ENCODE measurements around the gene ESPN.

DNA sequence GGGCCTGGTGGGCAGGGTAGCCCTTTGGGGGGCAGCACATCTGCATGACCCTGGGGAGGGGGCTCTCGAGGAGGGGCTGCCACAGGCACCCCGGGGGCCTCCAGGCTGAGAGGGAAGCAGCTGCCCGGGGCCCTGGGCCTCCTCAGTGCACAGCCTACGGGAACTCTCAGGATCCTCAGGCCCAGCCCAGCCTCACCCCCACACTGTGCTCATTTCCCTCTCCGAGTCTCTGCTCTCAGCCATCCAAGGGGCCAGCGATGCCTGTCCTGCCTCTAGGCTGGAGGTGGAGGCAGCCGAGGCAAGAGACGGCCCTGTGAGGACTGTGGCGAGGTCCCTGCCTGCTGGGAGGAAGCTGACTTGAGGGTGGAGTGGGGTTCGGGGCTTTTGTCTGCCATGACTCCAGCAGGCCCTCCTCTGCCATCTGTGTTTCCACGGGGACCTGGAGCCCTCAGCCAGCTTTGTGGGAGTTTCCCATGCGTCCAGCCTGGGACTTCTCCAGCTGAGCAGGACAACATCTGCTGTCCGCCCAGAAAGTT lies 74.1 kb downstream of the ESPN start:
- no peak for TF ChIP-seq EP300 (IDR thresholded peaks at IDR 0.05; ENCODE audit: borderline replicate concordance in 1 of 2, control insufficient read depth in 1 of 2, low read depth in 2 of 2, low read length in 2 of 2)
- TF ChIP-seq EZH2 (IDR thresholded peaks at IDR 0.05; ENCODE audit: borderline replicate concordance, control insufficient read depth, low read depth, low read length) = no peak
- no peak for TF ChIP-seq MTA2 (IDR thresholded peaks at IDR 0.05; ENCODE audit: low read depth)
- TF ChIP-seq, protein P1, sequence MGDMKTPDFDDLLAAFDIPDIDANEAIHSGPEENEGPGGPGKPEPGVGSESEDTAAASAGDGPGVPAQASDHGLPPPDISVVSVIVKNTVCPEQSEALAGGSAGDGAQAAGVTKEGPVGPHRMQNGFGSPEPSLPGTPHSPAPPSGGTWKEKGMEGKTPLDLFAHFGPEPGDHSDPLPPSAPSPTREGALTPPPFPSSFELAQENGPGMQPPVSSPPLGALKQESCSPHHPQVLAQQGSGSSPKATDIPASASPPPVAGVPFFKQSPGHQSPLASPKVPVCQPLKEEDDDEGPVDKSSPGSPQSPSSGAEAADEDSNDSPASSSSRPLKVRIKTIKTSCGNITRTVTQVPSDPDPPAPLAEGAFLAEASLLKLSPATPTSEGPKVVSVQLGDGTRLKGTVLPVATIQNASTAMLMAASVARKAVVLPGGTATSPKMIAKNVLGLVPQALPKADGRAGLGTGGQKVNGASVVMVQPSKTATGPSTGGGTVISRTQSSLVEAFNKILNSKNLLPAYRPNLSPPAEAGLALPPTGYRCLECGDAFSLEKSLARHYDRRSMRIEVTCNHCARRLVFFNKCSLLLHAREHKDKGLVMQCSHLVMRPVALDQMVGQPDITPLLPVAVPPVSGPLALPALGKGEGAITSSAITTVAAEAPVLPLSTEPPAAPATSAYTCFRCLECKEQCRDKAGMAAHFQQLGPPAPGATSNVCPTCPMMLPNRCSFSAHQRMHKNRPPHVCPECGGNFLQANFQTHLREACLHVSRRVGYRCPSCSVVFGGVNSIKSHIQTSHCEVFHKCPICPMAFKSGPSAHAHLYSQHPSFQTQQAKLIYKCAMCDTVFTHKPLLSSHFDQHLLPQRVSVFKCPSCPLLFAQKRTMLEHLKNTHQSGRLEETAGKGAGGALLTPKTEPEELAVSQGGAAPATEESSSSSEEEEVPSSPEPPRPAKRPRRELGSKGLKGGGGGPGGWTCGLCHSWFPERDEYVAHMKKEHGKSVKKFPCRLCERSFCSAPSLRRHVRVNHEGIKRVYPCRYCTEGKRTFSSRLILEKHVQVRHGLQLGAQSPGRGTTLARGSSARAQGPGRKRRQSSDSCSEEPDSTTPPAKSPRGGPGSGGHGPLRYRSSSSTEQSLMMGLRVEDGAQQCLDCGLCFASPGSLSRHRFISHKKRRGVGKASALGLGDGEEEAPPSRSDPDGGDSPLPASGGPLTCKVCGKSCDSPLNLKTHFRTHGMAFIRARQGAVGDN (IDR thresholded peaks at IDR 0.05) = no peak
- no peak for TF ChIP-seq POLR2AphosphoS5 (IDR thresholded peaks at IDR 0.05; ENCODE audit: low read length)

All from GM12878 (cell line).